COLO668 (cell line): Measurements from ENCODE around the gene RTL5.

Source experiments
- DNase-seq: peaks from one replicate; lab custom pipeline; 2025; ENCODE audit not compliant: unreplicated experiment; lab: John Stamatoyannopoulos, UW

Gene RTL5

DNA sequence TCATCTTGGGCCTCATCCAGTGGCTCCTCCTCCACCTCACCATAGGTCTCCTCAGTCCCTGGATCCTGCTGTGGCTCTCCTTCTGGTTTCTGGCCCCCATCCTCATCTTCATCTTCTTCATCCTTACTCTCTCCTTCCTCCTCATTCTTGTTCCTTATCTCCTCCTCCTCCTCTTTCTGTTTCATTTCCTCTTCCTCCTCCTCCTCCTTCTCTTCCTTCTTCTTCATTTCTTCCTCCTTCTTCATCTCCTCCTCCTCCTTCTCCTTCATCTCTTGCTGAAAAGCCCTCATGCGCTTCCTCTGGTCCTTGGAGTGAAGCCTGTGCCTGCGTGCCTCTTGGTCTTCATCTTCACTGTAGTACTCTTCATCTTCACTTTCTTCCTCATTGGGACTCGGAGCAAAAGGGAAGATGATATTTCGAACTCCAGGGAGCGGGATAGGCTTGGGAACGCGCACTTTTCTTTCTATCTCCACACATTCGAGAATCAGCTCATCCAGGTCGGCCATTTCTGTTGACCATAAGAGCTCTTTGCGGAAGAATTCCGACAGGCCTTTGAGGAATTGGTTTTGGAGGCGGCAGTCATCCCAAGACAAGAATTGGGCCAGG is 1.5 kb downstream of the RTL5 start:
- DNase-seq, result no peak

DNA sequence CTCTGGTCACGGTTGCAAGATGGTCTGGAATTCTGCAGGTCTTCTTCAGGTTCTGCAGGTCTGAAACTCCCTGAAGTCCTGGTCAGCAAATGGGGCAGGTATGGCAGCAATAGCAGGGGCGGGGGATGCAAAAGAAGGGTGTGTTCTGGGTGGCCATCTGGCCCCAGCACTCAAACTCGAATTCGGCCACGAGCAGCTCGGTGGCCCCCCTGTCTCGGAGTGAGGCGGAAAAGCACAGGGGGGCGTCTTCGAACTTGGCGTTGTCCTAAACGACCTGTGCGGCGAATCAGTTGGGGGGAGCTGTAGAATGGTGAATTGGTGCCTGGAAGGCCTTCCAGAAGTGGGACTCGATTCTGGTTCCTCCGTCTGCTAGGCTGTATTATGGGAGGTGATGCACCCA is 2.1 kb downstream of the RTL5 start:
- DNase-seq, result no peak

DNA sequence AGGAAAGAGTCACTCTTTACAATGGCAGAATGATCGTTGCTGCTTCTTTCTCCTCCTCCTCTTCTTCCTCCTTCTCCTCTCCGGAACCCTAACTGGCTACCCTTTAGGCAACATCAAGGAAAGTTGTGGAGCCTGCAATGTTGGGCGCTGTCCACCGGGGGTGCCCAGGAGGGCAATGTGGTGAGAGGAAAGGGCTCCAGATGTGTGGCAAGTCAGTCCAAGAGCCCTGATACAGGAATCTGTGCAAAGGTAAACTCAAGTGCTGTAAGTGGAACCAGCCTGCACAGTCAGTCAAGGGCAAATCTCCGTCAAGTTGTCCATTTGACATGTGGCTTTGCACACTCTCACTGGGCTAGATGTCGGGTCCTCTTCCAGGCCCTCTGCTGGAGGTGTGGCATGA is 2.8 kb downstream of the RTL5 start:
- DNase-seq, result peak; percentile 19

DNA sequence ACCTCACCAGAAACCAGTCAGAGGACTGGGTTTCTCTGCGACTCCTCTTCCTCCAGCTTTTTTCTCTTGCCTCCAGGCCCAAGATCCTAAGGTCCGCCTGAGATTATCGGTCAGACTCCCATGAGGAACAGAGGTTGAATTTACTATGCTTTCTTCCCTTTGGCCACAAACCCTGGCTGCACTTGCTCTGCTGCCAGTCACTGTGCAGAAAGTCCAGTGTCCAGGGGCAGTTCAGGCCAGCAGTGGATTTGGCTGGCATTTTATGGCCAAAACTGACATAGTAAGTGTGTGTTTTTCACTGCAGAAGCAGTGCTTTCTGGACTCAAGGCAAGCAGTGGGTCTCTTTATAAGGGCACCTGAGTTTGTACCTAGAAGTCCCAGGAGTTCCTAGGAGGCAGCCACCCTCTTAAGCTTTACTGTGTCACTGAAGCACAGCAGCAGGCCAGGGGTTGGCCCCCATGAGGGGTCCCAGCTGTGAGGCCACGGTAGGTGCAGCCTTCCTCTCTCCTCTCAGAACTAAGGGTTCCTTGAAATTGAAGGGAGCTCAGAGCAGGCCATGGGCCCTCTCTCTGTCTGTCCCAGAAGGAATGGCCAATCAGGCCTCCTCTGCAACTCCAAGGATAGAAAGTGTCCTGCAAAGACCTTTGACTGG is 3.4 kb downstream of the RTL5 start:
- no peak for DNase-seq

DNA sequence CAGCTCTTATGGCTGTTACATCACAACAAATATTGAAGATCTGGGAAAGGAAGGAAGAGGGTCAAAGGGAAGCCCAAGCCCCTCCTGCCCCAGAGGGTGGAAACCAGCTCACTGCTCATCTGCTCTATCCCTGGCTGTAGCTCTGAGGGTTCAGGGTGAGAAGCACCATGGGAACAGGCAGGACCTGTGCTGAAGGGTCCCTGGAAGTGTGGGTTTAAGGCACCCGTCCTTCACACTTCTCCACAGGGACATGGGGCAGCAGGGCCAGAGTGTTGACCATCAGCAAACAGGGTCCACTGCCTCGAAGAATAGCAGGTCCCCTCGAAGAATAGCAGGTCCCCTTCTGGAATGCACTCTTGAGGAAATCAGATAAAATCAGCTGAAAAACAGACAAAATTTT is 4.4 kb downstream of the RTL5 start:
- DNase-seq, result no peak

DNA sequence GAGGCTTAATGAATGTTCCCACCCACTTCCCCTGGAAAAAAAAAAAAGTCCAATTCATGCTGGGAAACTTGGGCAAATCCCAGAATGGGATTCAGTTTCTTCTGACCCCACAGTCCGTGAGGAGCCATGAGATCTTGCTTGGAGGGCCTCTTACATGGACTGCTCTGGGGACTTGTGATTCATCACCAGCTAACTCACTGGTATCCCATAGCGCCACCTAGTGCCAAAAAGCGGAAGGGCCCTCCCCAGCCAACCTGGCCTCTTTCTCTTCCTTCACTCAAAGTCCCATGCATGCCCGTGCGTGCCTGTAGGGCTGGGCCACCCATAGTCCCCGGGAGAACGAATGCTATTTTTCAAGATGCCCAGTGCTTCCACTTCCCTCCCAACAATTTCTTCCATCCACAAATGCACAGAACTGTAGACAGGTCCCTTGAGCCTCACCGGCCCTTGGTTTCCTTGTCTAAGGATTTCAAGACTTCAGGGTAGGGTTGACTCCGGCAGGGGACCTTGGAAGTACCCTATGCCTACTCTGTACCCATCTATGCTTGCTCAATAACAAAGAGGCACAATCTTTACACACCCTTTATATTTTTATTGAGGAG is 5.1 kb downstream of the RTL5 start:
- peak; percentile 58 for DNase-seq

DNA sequence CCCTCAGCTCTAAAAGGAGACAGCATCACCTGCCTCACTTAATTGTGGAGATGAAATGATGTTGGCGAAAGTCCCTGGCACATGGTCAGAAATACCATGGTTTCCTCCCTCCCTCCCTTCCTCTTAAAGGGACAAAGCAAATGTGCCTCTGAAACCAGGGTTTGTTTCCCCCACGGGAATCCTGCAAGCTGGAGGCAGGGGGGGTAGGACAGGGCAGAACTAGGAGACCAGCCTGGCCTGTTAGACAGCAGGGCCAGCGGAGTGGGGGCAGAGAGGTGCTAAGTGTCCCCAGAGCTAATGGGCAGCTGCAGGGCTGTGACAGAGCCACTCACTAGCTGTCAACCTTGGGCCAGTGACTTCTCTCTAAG is 5.7 kb downstream of the RTL5 start:
- DNase-seq, result no peak

DNA sequence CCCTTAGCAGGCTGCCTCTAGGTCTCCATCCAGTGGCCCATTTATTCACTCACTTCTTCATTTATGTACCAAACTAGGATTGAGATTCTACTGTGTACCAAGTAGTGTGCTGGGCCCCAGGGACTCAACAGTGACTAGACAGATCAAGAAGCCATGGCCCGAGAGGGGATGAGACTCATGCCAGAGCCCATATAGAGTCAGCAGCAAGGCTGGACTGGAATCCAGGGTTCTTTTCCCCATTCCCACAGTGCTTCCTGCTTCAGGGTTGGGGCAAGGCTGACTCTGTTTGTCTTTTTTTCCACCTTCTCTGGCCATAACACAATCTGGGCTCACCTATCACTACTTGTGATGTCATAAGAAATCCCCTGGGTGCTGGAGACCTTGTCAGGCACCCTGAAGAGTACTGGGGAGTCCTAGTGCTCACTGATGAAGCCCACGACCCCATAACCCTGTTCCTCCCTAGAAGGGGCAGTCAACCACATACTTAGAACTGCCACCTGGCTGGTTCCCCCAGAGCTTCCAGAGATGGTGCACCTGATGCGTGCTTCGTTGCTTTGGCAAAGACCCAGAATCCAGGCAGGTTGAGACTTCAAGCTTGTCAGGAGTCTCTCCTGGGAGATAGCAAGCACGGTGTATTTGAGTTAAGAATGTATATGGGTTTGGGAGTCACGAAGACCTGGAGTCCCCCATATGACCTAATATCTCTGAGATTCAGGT is 6.2 kb downstream of the RTL5 start:
- DNase-seq, result no peak

DNA sequence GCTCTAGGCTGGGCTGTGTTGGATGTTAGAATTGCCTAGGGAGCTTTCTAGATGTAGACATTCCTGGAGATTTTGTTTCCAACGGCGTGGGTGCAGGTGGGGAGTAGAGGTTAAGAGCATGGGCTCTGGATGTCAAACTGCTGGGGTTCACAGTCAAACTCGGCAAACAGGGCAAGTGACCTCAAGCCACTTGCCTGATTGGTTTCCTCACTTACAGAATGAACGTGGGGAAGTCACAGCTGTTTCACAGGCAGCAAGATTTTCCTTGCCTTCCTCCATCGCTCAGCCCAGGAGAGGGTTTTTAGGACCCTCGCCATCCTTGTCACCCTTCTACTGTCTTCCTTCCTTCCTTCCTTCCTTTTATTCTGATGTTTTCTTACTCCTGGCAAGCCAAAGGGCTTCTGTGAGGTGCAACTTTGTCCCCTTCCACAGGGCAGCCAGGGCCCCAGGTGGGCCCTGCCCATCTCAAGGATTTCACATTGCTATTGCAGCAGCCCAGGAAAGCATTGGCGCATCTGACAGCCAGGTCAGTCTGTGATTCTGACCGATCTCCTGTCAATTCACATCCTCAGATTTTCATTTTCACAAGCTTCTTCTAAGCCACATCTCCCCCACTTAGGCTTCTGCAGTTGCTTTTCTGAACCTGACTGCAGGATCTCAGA is 7.0 kb downstream of the RTL5 start:
- DNase-seq, result no peak

DNA sequence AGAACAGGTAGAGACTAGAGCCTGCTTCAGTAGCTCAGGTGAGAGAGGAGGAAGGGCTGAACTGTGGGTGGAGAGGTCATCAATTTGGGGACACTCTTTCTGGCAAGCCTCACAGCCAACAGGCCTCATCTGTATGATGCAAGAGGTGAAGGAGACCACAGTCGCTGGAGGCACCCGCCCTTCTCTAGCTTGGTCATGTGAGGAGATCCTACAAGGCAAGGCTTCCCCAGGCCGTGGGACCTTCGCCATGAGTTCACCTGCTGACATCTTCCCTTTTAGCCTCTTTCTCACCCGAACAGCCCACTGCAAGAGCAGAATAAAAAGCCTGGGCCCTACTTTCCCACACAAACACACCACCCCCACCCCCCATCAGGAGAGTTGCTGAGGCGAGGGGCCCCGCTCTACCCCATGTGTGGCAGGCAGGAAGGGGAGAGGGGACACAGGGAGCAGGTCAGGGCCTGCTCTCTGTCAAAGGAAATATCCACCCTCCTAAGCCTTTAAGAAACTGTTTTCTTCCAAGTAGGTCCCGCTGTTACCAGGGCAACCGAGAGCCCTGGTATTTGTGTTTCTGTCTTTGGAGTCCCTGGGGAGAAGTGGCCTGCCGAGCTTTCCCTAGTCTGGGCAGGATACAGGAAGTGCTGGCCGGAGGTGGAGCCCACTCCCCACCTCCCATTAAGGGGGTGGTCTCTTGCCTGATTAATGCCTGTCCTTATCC is 8.1 kb downstream of the RTL5 start:
- no peak for DNase-seq

DNA sequence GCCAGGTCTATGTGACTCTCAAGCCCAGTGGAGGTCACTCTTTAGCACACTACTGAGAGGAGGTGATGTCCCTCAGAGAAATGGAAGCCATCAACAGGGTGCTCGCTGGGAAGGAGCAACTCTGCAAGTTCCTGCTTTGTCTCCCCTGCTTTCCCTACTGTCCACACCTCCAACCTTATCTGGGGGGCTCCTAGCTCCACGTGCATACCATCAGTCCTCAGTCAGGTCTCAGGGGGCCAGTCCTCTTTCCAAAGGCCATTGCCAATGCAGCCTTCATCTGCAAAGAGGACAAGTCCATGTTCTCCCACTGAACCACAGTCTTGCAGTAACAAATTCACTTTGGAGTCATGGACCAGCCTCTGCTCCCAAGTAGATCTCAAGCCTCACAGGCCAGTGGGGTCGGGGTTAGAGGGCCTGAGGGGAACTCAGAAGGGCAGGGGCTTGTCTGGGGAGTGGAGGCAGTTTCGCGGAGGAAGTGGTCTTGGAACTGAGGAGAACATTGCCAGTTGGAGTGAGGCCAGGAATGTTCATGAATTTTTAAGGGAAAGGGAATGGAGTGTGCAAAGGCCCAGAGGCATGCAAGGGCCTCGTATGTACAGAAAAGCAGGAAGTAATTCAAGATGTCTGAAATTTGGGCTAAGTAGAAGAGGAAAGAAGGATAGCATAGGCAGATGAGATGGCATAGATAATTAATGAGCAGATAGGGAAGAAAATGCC is 8.9 kb downstream of the RTL5 start:
- DNase-seq, result no peak

DNA sequence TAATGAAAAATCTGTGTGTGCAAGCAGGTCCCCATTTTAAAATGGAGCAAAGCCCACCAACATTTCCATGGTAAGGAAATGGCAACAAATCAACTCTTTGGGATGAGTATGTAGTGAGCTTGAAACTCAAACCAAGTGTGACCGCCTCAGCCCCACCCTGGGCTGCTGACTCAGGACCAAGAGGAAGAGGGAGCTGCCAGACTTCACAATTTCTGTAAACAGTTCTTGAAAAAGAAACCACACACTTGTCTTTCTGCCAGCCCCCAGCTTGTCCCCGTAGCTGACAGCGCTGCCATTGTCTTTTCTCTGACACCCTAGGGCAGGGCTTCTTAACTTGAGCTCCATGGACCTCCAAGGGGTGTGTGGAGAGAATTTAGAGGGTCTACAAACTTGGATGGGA is 10.3 kb downstream of the RTL5 start:
- DNase-seq, result no peak

DNA sequence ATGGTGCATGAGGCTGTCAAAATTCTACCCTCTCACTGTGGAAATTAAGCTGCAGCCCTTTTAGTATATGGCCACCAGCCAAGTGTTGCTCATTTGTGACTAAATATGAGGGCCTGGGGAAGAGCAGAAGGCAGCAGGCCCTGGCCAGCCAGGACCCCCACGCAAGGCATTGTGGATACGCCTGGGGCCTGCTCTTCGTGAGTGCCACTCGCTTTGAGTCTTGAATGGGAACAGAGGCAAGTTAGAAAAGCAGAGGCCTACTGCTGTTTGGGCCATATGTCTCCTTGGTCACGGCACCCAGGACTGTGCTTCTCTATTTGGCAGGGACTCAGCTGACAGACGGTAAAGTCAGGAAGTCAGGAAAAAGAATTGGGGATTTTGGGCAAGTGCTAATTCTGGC is 10.9 kb downstream of the RTL5 start:
- no peak for DNase-seq

DNA sequence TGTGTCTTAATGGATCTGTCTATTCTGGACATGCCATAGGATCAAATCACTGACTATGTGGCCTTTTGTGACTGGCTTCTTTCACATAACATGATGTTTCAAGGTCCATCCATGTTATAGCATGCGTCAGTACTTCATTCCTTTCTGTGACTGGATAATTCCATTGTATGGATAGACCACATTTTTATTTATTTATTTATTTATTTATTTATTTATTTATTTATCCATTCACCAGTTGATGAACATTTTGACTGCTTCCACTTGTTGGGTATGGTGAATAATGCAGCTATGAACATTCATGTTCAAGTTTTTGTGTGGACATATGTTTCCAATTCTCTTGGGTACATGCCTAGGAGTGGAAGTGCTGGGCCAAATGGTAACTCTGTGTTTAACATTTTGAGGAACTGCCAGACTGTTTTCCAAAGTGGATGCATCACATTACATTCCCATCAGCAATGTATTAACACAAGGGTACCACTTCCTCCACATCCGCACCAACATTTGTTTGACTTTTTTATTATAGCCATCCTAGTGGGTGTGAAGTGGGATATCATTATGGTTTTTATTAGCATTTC is 14.0 kb downstream of the RTL5 start:
- no peak for DNase-seq

DNA sequence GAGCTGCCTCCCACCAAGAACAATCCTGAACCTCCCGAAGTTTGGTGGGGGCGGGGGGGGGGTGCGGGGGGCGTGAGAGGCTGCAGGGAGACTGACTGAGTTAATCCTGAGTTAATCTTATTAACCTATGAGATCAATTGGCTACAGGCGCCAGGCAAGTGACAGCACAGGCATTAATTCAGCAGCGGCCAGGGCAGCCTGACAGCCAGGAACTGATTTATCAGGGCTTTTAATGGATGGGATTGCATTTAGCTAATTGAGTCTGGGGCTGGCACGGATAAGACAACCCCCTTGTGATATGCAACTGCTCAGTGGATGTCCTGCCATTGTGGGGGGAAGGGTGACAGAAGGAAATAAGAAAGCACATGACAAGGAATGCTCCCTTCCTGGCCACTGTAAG is 16.3 kb downstream of the RTL5 start:
- DNase-seq, result no peak

DNA sequence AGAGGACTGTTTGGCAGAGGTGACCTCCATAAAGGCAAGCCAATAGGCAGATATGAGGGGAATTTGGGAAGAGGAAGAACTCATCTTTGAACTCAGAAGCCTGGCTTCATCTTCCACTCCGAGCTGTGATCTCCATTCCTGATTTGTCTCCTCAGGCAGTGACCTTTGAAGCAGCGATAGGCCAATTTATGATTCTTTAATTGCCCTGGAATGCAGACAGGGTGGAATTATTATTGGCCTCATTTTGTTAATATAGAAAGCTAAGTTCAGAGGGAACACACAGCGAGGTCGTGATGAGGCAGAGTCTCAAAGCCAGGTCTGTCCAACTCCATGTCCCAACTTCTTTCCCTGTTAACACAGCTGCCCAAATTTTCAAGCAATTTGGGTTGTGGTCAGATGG is 16.9 kb downstream of the RTL5 start:
- no peak for DNase-seq

DNA sequence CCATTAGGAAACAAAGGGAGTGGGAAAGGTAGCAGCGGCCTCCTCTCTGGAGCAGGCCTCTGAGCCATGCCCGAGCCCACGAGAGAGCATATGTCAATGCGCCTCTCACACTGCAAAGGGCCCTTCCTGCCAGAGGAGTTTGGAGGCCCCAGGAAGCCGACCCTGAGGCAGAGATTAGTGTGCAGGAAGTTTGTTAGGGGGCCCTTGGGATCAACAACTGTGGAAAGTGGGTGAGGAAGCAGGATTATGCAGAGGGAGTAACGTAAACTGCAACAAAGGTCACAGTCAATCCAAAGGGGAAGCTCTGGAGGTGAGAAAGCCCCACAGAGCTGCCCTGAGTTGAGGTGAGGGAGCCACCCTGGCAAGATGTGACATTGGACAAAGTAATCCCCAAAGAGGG is 17.4 kb downstream of the RTL5 start:
- DNase-seq, result no peak

DNA sequence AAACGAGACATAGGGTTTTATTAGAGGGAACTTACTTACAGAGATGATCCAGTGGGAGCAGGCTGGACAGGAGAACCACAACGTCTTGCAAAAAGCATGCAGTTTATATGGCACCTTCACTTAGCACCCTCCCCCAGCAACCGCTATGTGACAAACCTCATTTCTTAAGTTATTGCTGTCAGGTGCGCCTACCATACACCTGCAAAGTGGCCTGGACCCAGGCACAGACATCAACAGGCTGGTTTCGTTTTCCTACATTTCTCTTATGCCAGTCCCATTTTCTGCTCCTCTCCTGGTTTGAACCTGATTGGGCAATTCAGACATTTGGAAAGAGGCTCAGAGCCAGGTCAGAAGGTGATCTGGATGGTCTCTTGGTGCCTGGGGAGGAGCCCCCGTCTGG is 18.3 kb downstream of the RTL5 start:
- no peak for DNase-seq

DNA sequence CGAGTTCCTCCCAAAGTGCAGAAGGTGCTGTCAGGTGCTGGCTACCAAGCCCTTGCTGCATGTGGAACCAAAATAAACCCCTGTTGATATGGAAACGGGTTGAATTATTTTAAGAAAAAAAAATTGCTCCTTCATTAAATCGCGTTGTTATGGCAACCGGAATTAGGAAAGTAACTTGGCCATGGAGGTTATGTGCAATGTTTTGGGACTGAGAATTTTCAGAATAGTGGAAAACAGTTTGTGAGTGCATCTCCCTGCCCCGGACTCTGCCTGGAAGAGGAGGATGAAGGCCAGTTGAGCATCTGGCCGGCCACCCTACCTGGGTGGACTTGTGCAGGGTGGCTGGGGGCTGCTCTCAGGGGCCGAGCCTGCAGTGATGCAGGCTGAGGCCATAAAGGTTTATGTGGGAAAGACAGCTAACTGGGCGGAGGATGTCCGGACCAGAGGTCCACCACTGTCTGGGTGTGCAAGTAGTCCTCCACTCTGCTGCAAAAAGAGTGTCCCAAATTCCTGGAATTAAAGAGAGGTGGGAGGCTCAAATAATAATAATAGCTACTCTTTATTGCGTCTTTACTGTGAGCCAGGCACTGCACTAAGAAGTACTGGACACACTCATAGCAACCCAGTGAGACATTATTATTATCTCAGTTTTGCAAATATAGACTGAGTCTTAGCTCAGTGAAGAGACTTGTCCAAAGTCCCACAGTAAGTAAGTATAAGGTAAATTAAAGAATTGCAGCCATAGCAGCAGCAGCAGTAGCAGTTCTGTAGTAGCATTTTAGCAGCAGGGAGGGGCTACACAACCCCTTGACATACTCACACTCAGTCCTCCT is 20.6 kb downstream of the RTL5 start:
- DNase-seq, result no peak
